GM21619 (cell line): ENCODE measurements around the gene SSBP2.

Experiments
- ATAC-seq: cut with Tn5 transposase; IDR thresholded peaks from one replicate; pipeline ENCODE4 v1.9.1; 2021; ENCODE audit not compliant: unreplicated experiment

SSBP2 gene

GRCh38 chr5:81751009-81751835 is at the start of gene SSBP2:
TSS of gene SSBP2 (minus strand) at chr5:81751097. CDS start at chr5:81751042, 55 bp downstream.
- ATAC-seq: peak; percentile 62

- no peak for ATAC-seq
These were observed 44.8 kb upstream of the SSBP2 start for GRCh38 chr5:81795666-81796065.

- no peak for ATAC-seq
These were observed 43.3 kb upstream of the SSBP2 start for GRCh38 chr5:81794226-81794625.

DNA sequence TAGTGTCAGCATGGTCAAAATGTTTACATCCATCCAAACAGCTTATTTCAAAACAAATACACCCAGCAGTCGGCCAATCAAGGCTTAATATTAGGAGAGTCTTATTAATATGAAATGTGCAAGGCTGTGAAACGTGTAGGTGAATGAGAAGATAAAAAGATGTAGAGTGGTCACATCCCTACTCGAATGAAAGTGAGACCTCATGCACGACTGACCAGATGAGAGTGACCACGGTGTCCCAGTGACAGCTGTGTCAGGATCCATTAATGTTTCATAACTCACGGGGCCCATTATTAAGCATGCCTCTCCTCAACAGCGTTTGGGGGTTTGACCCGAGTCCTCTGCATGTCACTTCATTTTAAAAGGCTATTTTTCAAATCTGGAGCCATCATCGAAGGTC is 39.4 kb upstream of the SSBP2 start:
- ATAC-seq: no peak

DNA sequence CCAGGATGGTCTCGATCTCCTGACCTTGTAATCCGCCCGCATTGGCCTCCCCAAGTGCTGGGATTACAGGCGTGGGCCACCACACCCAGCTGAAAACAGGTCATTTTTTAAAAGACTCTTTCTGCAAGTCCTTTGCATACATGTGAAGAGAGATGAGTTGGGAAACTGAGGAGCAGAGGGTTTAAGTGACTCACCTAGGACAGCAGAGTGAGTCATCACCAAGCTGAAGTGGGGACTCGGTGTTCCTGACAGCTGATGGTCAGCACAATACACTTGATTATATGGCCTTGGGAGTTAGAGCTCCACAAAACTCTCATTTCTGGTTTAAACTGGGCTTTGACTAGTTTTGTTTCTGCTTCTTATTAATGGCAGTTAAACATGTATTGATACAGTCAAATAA is 38.1 kb upstream of the SSBP2 start:
- no peak for ATAC-seq

GRCh38 chr5:81788329-81788728 is 37.4 kb upstream of the SSBP2 start:
- ATAC-seq: no peak

DNA sequence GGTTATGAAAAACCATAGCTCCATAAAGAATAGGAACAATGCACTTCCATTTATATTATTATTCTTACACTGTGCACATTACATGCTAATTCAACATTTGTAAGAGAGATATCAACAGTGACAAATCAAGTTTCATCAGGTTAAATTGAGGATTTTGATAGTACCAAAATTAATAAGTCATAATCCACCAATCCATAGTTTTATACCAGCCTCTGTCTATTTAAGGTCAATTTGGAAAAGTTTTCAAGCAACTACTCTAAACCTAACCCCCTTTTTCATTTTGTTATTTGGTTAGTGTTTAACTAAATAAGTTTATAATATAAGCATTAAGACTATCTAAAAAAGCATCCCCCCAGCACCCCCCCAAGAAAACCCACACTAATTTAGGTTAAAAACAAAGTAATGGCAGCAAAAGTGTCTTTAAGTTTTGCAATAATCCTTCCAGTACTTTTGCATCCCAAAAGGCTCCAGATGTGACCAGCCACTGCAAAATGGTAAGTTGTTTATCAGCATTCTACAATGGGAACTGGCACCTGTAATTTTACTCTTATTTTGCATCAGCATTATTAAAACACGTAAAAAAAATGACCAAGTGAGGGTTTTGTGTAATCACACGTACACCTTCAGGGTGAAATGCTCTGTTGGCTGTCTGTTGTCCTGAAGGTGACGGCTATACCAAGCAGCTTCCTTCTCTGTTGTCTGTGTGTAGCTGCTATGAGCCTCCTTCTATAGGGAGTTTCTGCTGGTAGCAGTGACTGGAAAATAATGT is 36.8 kb upstream of the SSBP2 start:
- ATAC-seq: no peak

- ATAC-seq: no peak
These were observed 36.1 kb upstream of the SSBP2 start for GRCh38 chr5:81786991-81787390.

DNA sequence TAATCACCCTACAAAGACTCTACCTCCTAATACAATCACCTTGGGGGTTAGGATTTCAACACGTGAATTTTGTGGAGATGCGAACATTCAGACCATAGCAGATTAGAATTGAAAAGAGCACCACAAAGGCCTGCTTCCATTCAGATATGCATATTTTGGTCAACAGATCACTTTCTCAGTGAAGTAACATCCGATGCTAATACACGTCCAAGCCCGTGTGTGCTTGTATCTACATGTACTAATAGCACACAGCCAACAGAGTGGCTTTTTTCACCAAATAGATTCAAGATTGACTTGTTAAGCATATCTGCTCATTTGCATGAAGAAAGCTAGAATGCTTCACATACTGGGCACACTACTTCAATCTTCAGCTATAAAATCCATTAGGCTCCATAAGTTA is 35.6 kb upstream of the SSBP2 start:
- no peak for ATAC-seq

DNA sequence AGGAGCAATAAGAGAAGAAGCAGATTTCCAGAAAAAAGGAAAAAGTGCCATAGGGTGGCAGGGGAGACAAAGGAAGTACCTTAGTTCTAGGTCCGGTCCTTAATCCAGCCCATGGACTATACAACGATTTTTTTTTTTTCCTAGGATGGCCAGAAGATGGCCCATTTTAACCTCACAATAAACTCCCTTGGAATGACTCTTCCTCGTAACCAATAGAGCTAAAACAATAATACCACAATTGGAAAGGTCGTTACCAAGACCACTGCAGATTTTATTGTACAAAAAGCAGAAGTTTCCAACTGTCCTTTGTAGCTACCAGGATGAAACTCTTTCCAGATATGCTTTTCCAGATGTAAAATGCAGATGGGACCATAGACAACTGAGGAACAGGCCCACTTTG is 34.4 kb upstream of the SSBP2 start:
- no peak for ATAC-seq

- no peak for ATAC-seq
These were observed 32.5 kb upstream of the SSBP2 start for GRCh38 chr5:81783401-81783800.

- ATAC-seq: no peak
These were observed 31.9 kb upstream of the SSBP2 start for GRCh38 chr5:81782811-81783210.

DNA sequence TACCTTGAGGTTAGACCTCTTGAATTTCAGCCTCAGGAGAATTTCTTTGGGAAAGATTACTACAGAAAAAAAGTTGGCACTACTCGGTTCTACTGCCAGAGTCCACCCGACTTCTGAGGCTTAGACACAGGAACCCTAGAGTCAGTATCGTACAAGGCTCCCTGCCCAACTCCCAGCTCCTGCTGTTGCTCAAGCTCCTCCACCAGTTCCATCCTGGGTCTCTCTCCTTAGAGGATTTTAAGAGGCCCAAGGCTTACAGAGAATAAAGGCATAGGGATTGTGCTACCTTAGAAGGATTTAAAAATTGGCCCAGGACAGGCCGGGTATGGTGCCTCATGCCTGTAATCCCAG is 29.0 kb upstream of the SSBP2 start:
- no peak for ATAC-seq

DNA sequence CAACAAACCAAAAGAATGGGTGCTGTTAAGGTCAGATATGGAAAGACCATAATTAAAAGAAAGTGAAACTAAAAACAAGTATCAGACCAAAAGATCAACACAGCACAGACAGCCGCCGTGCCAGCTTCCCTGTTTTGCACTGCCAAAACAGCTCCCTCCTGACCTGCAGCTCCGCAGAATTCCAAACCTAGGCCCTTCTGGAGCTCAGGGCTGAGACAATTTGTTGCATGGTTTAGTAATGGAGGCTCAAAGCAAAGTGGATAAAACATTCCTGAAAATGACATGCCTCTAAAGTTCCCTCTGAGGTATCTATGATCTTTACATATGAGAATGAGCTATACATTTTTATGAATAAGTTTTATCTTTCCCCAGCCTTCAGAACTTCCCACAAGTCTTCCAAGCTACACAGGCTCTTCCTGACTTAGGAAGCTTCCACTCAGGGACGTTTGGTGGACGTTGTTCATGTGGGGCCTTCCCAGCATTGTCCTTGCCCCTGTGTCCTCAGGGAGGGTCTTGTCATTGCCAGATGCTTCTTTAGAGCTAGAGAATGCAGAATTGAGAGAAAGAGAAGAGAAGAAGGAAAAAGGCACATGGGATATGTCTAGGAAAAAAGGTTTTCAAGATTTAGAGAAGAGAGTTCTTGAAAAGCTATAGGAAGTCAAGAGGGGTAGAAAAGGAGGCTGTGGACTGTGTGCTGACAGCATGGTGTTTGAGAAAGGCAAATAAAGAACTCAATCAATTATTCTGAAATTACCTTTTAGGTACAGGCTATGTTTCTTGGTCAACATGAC is 28.4 kb upstream of the SSBP2 start:
- ATAC-seq: peak; percentile 89

- ATAC-seq: no peak
These were observed 27.7 kb upstream of the SSBP2 start for GRCh38 chr5:81778642-81779041.

DNA sequence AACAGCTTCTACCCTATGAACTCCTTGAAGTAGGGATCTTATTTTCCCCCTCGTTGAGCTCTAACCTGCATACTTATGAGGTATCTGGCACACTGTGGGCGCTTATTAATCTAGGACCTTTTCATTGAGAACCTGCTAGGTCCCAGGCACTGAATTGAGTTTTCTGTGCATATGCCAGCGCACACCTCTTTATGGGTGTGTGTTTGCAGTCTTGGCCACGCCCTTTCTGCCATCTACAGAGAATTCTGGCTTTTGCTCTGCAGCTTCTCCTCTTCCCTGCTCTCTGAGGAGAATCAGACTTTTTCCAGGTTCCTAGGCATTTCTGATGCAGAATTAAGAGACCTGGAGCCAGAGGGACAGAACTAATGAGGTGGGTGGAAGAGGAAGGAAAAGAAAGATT is 25.4 kb upstream of the SSBP2 start:
- ATAC-seq: no peak

DNA sequence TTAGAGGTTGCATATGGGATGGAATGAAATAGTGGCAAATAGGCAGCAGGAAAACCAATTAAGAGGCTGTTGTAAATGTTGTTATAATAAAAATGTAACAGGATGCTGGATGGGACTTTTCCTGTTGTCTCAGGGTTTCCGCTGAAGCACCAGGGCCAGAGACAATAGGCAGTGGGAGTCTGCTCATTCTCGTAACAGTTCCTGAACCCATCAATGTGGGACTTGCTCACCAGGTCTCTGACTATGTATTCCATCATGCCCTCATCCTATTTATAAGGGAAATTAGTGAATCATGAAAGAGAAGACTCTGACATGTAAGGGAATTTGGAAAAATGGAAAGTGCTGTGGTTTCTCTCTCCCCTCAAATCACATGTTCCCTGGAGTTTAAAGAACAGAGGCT is 23.5 kb upstream of the SSBP2 start:
- ATAC-seq: no peak

DNA sequence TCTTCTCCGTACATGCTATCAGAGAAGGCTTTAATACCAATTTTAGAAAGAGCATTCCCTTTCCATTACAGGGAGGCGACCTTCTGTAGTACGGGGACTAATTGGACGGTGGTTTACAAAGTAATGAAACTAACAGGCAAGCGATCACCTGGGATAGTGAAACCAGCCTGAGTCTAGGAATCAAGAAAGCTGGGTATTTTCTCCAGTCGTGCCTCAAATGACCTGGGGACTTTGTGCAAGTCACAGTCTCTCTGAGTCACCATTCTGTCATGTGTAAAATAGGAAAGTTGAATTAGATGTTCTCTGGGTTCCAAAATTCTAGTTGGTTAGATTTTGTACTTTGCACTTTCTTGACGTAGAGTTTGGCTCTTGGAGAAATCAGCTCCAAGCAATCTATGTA is 22.7 kb upstream of the SSBP2 start:
- no peak for ATAC-seq

- ATAC-seq: no peak
These were observed 22.3 kb upstream of the SSBP2 start for GRCh38 chr5:81773161-81773560.

DNA sequence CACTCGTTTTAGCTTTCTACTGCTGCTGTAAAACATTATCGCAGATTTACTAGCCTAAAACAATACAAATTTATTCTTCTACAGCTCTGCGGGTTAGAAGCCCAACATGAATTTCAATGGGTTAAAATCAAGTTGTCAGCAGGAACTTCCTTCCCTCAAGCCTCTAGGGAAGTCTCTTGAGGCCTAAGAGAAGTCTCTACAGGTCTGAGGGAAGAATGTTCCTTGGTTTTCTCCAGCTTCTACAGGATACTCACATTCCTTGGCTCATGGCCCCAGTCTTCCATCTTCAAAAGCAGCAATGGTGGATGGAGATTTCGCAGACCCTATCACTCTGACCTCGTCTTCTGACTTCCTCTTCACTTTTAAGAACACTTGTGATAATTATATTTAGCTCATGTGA is 21.6 kb upstream of the SSBP2 start:
- ATAC-seq: no peak

GRCh38 chr5:81768935-81769452 is 18.1 kb upstream of the SSBP2 start:
- ATAC-seq: no peak
